ENCODE data around the gene TOX2. TPM values are rescaled to one million over a fixed set of nuclear protein-coding genes. Genes with fewer than 3 reads are reported as not detected.

TOX2 gene
- polyA plus RNA-seq, 3 donors: 0.39 to 0.56 (median 0.47) TPM

DNA sequence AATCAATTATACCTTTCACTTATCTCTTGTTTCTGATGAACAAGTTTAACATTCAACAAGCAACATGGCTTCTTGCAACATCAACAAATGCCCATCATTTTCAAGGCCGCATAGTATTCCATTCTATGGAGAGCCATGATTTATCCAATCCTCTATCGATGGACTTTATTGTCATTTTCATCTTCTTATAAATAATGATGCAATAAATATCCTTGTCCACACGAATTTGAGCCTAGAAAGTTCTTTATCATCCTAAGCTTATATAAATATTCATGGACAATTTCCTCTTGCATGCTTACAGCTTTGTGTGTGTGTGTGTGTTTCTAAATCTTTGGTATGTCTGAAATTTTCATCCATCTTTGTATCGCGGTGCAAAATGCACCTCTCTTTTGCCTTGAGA, 29.1 kb downstream of the TOX2 start:
- H3K9me3 Mint-ChIP-seq: peaks cover 0 to 3% (median 0%) of the 10 kb centered on the region in 7 donors
- H3K4me3 Mint-ChIP-seq: no peak overlapping the region
- intact Hi-C loops (cut with micrococcal nuclease): loop anchor here in 1 of 2 donors (5.0 kb wide), 1 partner anchor 191 kb away; no protein-coding TSS in a partner anchor

DNA sequence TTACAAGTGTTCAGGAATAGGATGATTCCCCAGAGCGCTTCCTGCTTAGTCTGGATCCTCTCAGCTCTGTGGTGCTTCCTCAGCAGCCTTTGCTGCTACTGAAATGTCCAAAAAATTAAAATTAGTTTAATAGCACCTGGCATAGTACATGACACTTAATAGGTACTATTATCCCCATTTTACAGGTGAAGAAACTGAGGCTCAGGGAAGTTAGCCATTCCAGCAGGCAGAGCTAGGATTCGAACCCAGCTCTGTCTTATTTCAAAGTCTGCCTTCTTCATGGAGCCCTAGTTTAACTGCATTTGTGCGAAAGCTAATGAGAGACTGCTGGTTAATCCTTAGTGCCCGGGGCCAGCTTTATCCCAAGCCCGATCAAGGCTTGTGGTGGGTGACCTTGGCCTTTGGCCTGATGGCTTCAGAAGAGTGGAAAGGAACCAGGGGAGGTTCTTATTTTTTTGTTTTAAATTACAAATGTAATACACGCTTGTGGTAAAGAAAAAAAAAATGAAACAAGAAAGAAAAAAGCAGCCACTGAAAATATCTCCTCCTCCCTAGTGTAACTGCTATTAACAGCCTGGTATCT, 30.1 kb downstream of the TOX2 start:
- no peaks in the 10 kb centered on the region for H3K79me2 ChIP-seq (ENCODE audit: insufficient read depth, low read length)
- no peaks in the 10 kb centered on the region for H3K9me3 ChIP-seq (replicated peaks in 1 of 2; ENCODE audit: control insufficient read depth in 1 of 2, insufficient read depth in 1 of 2, low read length in 2 of 2)
- no peaks in the 10 kb centered on the region for H3K36me3 ChIP-seq (replicated peaks in 1 of 2; ENCODE audit: control insufficient read depth in 1 of 2, insufficient read depth in 2 of 2, low read length in 2 of 2)
- peak overlapping the region in 2 of 7 donors; percentile 67 to 69 for H3K27ac Mint-ChIP-seq
- H3K27me3 ChIP-seq (ENCODE audit: control insufficient read depth in 2 of 2, insufficient read depth in 2 of 2, low read length in 2 of 2): no peaks in the 10 kb centered on the region
- H3K4me1 ChIP-seq (ENCODE audit: control insufficient read depth in 1 of 2, insufficient read depth in 2 of 2, low read length in 2 of 2): peaks cover 64 to 68% of the 10 kb centered on the region in 2 donors
- no peak overlapping the region for H3K9ac ChIP-seq (ENCODE audit: insufficient read depth, low read length, poor library complexity, severe bottlenecking)
- peaks cover 77% of the 10 kb centered on the region for H3K4me1 Mint-ChIP-seq
- no peak overlapping the region for H3K4me3 ChIP-seq (replicated peaks in 1 of 3; ENCODE audit: low read depth in 2 of 3, low read length in 3 of 3)
- H3K27me3 Mint-ChIP-seq (ENCODE audit: low read depth in 3 of 3): peaks cover 0 to 5% (median 0%) of the 10 kb centered on the region in 3 donors
- no CpG with 5 or more reads among the region's 6 CpGs for WGBS (ENCODE audit: insufficient coverage)
- H4K20me1 ChIP-seq (ENCODE audit: insufficient read depth, low read length): no peaks in the 10 kb centered on the region
- DNase-seq: no peak
- H3K4me2 ChIP-seq (replicated peaks; ENCODE audit: extremely low read depth, low read length, poor library complexity, severe bottlenecking): no peak overlapping the region
- intact Hi-C loops (cut with micrococcal nuclease): loop anchor here in 1 of 2 donors (5.0 kb wide), 1 partner anchor 192 kb away; no protein-coding TSS in a partner anchor
- no peak overlapping the region for H2AFZ ChIP-seq (ENCODE audit: insufficient read depth, low read depth, low read length, poor library complexity, severe bottlenecking)
- no peak overlapping the region for H3K27ac ChIP-seq (ENCODE audit: low read depth in 1 of 2, low read length in 2 of 2)
- H3K36me3 Mint-ChIP-seq: peaks cover 14 to 15% of the 10 kb centered on the region in 2 donors
- no peak overlapping the region for H3K4me3 Mint-ChIP-seq
- TF ChIP-seq, protein P1, sequence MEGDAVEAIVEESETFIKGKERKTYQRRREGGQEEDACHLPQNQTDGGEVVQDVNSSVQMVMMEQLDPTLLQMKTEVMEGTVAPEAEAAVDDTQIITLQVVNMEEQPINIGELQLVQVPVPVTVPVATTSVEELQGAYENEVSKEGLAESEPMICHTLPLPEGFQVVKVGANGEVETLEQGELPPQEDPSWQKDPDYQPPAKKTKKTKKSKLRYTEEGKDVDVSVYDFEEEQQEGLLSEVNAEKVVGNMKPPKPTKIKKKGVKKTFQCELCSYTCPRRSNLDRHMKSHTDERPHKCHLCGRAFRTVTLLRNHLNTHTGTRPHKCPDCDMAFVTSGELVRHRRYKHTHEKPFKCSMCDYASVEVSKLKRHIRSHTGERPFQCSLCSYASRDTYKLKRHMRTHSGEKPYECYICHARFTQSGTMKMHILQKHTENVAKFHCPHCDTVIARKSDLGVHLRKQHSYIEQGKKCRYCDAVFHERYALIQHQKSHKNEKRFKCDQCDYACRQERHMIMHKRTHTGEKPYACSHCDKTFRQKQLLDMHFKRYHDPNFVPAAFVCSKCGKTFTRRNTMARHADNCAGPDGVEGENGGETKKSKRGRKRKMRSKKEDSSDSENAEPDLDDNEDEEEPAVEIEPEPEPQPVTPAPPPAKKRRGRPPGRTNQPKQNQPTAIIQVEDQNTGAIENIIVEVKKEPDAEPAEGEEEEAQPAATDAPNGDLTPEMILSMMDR (IDR thresholded peaks at IDR 0.05): no peak
- peaks cover 0 to 3% (median 0%) of the 10 kb centered on the region in 7 donors for H3K9me3 Mint-ChIP-seq

More for the DNA sequence above, 29.1 kb downstream of the TOX2 start:
- no peak overlapping the region for H3K4me3 ChIP-seq (replicated peaks in 1 of 3; ENCODE audit: low read depth in 2 of 3, low read length in 3 of 3)
- H3K9me3 ChIP-seq (replicated peaks in 1 of 2; ENCODE audit: control insufficient read depth in 1 of 2, insufficient read depth in 1 of 2, low read length in 2 of 2): no peaks in the 10 kb centered on the region
- no peak overlapping the region for H3K9ac ChIP-seq (ENCODE audit: insufficient read depth, low read length, poor library complexity, severe bottlenecking)
- H3K27me3 ChIP-seq (ENCODE audit: control insufficient read depth in 2 of 2, insufficient read depth in 2 of 2, low read length in 2 of 2): no peaks in the 10 kb centered on the region
- no peak for DNase-seq
- Mint-ChIP-seq H3K4me1 (peaks cover 77% of the 10 kb centered on the region), H3K27ac (peak overlapping the region; percentile 69 to 99 (median 98)), H3K36me3 (peaks cover 6 to 11% of the 10 kb centered on the region in 2 donors), H3K27me3 (ENCODE audit: low read depth in 3 of 3) (peaks cover 0 to 5% (median 0%) of the 10 kb centered on the region in 3 donors)
- peak overlapping the region; percentile 8 for H2AFZ ChIP-seq (ENCODE audit: insufficient read depth, low read depth, low read length, poor library complexity, severe bottlenecking)
- WGBS (ENCODE audit: insufficient coverage): no CpG with 5 or more reads among the region's 5 CpGs
- no peaks in the 10 kb centered on the region for H3K36me3 ChIP-seq (replicated peaks in 1 of 2; ENCODE audit: control insufficient read depth in 1 of 2, insufficient read depth in 2 of 2, low read length in 2 of 2)
- no peaks in the 10 kb centered on the region for H3K79me2 ChIP-seq (ENCODE audit: insufficient read depth, low read length)
- TF ChIP-seq, protein P1 (IDR thresholded peaks at IDR 0.05): no peak
- H3K4me1 ChIP-seq (ENCODE audit: control insufficient read depth in 1 of 2, insufficient read depth in 2 of 2, low read length in 2 of 2): peaks cover 66 to 68% of the 10 kb centered on the region in 2 donors
- no peak overlapping the region for H3K4me2 ChIP-seq (replicated peaks; ENCODE audit: extremely low read depth, low read length, poor library complexity, severe bottlenecking)
- H4K20me1 ChIP-seq (ENCODE audit: insufficient read depth, low read length): no peaks in the 10 kb centered on the region
- peak overlapping the region in 1 of 2 donors; percentile 95 for H3K27ac ChIP-seq (ENCODE audit: low read depth in 1 of 2, low read length in 2 of 2)
